Measurements from ENCODE around the gene LIMS2. TPM values are rescaled to one million over a fixed set of nuclear protein-coding genes. Genes with fewer than 3 reads are reported as not detected.

LIMS2 gene
- total and polyA plus RNA-seq, 12 donors, result 148 to 687 (median 160) TPM

- H3K27me3 ChIP-seq, result peaks cover 0 to 27% (median 0%) of the 10 kb centered on the region in 7 donors
- TF ChIP-seq, protein P1, sequence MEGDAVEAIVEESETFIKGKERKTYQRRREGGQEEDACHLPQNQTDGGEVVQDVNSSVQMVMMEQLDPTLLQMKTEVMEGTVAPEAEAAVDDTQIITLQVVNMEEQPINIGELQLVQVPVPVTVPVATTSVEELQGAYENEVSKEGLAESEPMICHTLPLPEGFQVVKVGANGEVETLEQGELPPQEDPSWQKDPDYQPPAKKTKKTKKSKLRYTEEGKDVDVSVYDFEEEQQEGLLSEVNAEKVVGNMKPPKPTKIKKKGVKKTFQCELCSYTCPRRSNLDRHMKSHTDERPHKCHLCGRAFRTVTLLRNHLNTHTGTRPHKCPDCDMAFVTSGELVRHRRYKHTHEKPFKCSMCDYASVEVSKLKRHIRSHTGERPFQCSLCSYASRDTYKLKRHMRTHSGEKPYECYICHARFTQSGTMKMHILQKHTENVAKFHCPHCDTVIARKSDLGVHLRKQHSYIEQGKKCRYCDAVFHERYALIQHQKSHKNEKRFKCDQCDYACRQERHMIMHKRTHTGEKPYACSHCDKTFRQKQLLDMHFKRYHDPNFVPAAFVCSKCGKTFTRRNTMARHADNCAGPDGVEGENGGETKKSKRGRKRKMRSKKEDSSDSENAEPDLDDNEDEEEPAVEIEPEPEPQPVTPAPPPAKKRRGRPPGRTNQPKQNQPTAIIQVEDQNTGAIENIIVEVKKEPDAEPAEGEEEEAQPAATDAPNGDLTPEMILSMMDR (IDR thresholded peaks at IDR 0.05), result no peak
- peaks cover 0 to 9% (median 0%) of the 10 kb centered on the region in 11 donors for H3K9me3 ChIP-seq
- peak overlapping the region in 3 of 10 donors; percentile 97 to 98 (median 97) for H3K27ac ChIP-seq
- H3K4me3 ChIP-seq, result no peak overlapping the region
- WGBS, 2 donors, result 76 to 80% methylated on average over 5 of the region's 5 CpGs
- peaks cover 0 to 12% (median 0%) of the 10 kb centered on the region in 9 donors for H3K36me3 ChIP-seq
- H3K4me1 ChIP-seq, result peaks cover 10 to 90% (median 73%) of the 10 kb centered on the region in 9 donors
- no peak for DNase-seq
- intact Hi-C loops (cut with DNase I), result loop anchor here in 1 of 10 donors (10.0 kb wide), 1 partner anchor 156 kb away; no protein-coding TSS in a partner anchor
- no peak for ATAC-seq
Observed at GRCh38 chr2:127670957-127671290, 4.4 kb downstream of the LIMS2 start.

DNA sequence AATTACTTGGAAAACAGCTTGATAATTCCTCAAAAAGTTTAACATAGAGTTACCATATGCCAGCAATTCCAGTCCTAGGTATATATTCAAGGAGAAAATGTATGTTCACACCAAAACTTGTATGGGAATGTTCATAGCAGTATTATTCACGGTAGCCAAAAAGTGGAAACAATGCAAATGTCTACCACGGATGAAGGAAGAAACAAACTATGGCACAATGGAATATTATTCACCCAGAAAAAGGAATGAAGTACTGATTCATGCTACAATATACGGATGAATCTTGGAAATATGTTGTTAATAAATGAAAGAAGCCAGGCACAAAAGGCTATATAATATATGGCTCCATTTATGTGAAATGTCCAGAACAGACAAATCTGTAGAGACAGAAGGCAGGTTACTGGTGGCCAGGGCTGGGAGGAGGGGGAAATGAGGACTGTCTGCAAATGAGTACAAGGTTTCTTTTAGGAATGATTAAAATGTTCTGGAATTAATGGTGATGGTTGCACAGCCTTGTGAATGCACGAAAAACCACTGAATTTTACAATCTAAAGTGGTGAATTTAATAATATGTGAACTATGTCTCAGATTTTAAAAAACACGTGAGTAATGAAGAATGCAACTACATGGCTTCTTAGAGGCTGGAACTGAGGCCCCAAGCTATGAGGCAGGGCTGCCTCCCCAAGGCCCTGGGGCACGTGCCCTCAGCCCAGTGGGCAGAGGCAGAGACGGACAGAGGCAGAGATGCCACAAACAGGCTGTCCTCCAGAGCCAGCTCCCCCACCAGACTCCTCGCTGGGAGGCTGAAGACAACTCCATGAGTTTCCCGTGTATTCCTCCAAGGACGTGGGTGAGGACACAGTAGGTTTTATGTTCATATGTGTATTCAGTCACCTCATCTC is 5.0 kb downstream of the LIMS2 start:
- 69 to 73% methylated on average over 10 of the region's 10 CpGs for WGBS, 2 donors
- peaks cover 16 to 91% (median 77%) of the 10 kb centered on the region in 9 donors for H3K4me1 ChIP-seq
- ATAC-seq, result no peak

GRCh38 chr2:127669056-127669455 is 6.3 kb downstream of the LIMS2 start:
- Histone ChIP-seq H3K27ac (peak overlapping the region in 3 of 10 donors; percentile 9 to 22 (median 14)), H3K4me3 (no peak overlapping the region), H3K27me3 (peaks cover 0 to 29% (median 0%) of the 10 kb centered on the region in 7 donors), H3K4me1 (peaks cover 23 to 97% (median 88%) of the 10 kb centered on the region in 9 donors), H3K36me3 (peaks cover 0 to 12% (median 0%) of the 10 kb centered on the region in 9 donors), H3K9me3 (peaks cover 0 to 9% (median 0%) of the 10 kb centered on the region in 11 donors)
- TF ChIP-seq, protein P1 (IDR thresholded peaks at IDR 0.05), result no peak
- WGBS, 2 donors, result 63 to 67% methylated on average over 7 of the region's 7 CpGs
- ATAC-seq, result no peak
- DNase-seq, result no peak
- intact Hi-C loops (cut with DNase I), result no loop called here

More for the DNA sequence above, 5.0 kb downstream of the LIMS2 start:
- intact Hi-C loops (cut with DNase I), result loop anchor here in 1 of 10 donors (10.0 kb wide), 1 partner anchor 156 kb away; no protein-coding TSS in a partner anchor
- no peak for DNase-seq
- Histone ChIP-seq H3K4me3 (no peak overlapping the region), H3K27me3 (peaks cover 0 to 27% (median 0%) of the 10 kb centered on the region in 7 donors), H3K27ac (peak overlapping the region in 4 of 10 donors; percentile 35 to 98 (median 97)), H3K36me3 (peaks cover 0 to 12% (median 0%) of the 10 kb centered on the region in 9 donors), H3K9me3 (peaks cover 0 to 9% (median 0%) of the 10 kb centered on the region in 11 donors)
- TF ChIP-seq, protein P1 (IDR thresholded peaks at IDR 0.05), result no peak

- TF ChIP-seq, protein P1 (IDR thresholded peaks at IDR 0.05), result no peak
- Histone ChIP-seq H3K4me1 (peaks cover 46 to 96% (median 84%) of the 10 kb centered on the region in 9 donors), H3K27ac (peak overlapping the region; percentile 77 to 96 (median 88)), H3K27me3 (peaks cover 0 to 35% (median 0%) of the 10 kb centered on the region in 7 donors), H3K36me3 (peaks cover 0 to 16% (median 0%) of the 10 kb centered on the region in 9 donors), H3K4me3 (peak overlapping the region in 5 of 10 donors; percentile 40 to 55 (median 46)), H3K9me3 (peaks cover 0 to 9% (median 0%) of the 10 kb centered on the region in 11 donors)
- intact Hi-C loops (cut with DNase I), result no loop called here
- ATAC-seq (no peak), DNase-seq (no peak)
- 68 to 72% methylated on average over 8 of the region's 8 CpGs for WGBS, 2 donors
Observed at GRCh38 chr2:127665267-127665893, 9.9 kb downstream of the LIMS2 start.

All from heart right ventricle (tissue), 16 donors.